HG03378 (cell line): ENCODE results near the gene KCNMB4.
"Not testable (repeated sequence)": the region's sequence is repeated elsewhere in the genome, so short reads cannot be mapped to it uniquely, and the experiment has no call there.

Source experiments
- ATAC-seq: cut with Tn5 transposase; IDR thresholded peaks from one replicate; pipeline ENCODE4 v1.9.1; 2021; ENCODE audit warnings: mild to moderate bottlenecking, moderate library complexity; ENCODE audit not compliant: unreplicated experiment

Gene KCNMB4

DNA sequence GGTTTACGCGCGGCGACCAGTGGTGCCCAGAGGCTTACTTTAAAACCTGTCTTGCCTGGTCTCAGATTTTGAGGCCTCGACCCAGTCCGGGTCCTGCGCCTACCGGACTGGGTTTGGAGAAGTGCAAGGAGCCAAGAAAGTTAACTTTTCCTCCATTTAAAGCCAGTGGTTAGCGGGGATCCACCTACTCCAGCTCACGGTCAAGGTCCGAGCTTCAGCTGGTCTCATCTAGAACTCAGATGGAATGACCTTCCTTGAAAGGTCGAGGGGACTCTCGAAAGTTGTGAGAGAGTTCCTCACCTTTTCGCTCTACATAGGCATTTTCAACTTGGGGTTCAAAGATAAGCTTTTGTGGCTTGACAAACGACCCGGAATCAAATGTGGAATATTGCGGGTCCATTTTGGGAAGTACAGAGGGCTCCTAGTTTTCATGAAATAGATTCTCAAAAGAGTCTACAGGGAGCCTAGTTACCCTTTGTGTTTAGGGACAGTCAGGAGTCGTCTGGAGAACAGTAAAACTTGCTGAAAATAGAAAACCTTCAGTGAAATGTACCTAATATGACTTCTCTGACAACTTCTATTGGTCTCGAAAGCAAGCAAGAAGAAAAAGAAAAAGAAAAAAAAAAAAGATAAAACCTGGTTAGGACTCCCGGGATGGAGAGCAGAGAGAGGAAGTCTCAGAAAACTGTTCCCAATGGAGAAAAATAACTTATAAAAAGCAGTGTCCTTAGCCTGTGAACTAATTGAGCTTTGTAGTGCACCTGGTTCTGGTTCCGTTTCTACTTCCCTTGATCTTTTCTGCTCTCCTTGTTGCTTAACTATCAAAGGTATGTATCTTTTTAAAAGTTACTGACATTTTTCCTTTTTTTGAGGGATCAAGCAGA lies 1.4 kb downstream of the KCNMB4 start:
- peak; percentile 0 for ATAC-seq

GRCh38 chr12:70372881-70373280 lies 6.8 kb downstream of the KCNMB4 start:
- no peak for ATAC-seq

GRCh38 chr12:70379846-70380245 lies 13.8 kb downstream of the KCNMB4 start:
- no peak for ATAC-seq

GRCh38 chr12:70383484-70383883 lies 17.4 kb downstream of the KCNMB4 start:
- ATAC-seq, result no peak

GRCh38 chr12:70383886-70384285 lies 17.8 kb downstream of the KCNMB4 start:
- ATAC-seq, result no peak

DNA sequence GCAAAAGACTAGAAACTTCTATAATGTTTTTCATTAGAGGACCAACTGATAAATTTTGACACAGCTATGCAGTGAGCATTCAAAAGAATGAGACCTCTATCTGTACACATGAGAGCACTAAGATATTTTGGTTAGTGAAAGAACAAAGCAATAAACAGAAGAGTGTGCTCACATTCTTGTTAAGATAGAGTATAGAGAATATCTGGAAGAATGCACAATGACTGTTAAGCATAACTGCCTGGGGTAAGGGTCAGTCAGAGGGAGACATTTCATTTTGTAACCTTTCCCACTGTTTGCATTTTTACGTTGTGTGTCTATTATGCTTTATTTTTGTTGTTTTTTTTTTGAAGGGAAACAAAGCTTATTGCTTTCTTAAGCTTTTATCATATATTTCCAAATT lies 20.7 kb downstream of the KCNMB4 start:
- no peak for ATAC-seq

DNA sequence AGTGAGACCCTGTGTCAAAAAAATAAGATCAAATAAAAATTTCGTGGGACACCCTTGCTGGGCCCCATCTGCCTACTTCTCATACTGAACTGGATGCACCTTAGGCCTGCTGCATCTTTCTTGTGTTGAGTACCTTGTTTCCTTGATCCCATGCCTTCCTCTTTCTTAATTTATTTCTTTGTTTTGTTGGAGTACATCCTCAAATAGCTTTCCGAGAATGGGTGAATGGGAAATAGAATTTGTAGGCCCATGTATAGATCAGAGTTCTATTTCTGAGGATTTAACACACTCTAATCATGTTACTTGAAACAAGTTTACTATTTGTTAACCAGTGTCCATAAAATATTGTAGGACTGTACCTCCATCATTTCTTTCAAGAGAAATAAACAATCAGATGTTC lies 23.6 kb downstream of the KCNMB4 start:
- ATAC-seq, result no peak

DNA sequence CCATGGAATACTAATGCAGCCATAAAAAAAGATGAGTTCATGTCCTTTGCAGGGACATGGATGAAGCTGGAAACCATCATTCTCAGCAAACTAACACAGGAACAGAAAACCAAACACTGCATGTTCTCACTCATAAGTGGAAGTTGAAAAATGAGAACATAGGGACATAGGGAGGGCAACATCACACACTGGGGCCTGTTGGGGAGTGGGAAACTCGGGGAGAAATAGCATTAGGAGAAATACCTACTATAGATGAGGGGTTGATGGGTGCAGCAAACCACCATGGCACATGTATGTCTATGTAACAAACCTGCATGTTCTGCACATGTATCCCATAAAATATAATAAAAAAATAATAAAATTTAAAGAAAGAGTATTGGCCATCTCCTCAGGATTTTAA lies 26.5 kb downstream of the KCNMB4 start:
- not testable (repeated sequence) for ATAC-seq

- no peak for ATAC-seq
Measured at GRCh38 chr12:70393787-70394499, 27.9 kb downstream of the KCNMB4 start.

GRCh38 chr12:70398002-70398401 lies 31.9 kb downstream of the KCNMB4 start:
- ATAC-seq, result no peak

- no peak for ATAC-seq
Measured at GRCh38 chr12:70398862-70399261, 32.8 kb downstream of the KCNMB4 start.

DNA sequence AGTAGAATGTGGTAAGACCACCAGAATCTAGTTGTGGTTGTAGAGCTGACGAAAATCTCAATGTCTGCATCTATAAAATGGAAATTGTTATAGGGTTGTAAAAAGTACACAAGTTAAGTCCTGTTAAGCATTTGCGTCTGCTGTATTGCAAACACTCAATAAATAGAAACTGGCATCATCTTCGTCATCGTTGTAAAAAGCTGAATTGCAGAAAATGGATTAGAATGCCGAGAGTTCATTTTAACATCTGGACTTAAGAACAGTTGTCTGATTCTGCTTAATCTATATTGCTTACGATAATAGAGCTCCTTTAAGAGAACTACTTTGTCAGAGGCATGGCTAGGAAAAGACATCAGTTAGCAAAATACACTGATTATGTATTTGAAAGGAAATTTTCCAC lies 33.2 kb downstream of the KCNMB4 start:
- ATAC-seq, result no peak

- ATAC-seq, result no peak
Measured at GRCh38 chr12:70400124-70400523, 34.0 kb downstream of the KCNMB4 start.

DNA sequence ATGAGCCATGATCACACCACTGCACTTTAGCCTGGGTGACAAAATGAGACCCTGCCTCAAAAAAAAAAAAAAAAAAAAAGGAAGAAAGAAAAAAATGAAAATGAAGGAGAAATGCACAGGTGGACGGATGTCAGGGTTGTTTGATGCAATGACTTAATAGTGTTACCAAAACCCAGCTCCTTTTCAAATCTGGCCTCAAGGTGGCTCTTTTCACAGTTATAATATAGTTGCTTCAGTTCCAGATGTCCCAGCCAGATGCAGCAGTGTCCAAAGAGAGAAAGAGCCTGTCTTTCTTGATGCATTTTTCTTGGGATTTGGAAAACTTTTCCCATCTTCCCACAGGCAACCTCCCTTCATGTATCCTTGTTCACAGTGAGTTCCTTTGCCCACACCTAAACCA lies 36.5 kb downstream of the KCNMB4 start:
- no peak for ATAC-seq

DNA sequence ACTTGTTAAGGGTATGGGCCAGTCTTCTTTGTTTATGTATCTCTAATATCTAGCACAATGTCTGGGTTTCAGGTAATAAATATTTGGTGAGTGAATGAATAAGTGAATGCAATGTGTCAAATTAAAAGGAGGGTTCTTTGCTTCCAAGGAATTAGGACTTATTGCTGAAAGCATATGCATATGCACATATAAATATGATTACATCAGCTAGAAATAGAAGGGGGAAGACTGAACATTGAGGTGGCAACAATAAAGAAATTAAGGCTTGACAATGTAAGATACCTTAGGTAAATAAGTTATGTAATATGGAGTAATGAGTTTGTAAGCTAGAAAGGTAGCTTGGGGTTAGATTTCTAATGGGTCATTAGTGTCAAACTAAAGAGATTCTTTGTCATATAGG lies 37.7 kb downstream of the KCNMB4 start:
- no peak for ATAC-seq

- no peak for ATAC-seq
Measured at GRCh38 chr12:70408004-70408790, 42.1 kb downstream of the KCNMB4 start.

- peak; percentile 69 for ATAC-seq
Measured at GRCh38 chr12:70415987-70416386, 49.9 kb downstream of the KCNMB4 start.

- no peak for ATAC-seq
Measured at GRCh38 chr12:70417121-70417520, 51.0 kb downstream of the KCNMB4 start.

DNA sequence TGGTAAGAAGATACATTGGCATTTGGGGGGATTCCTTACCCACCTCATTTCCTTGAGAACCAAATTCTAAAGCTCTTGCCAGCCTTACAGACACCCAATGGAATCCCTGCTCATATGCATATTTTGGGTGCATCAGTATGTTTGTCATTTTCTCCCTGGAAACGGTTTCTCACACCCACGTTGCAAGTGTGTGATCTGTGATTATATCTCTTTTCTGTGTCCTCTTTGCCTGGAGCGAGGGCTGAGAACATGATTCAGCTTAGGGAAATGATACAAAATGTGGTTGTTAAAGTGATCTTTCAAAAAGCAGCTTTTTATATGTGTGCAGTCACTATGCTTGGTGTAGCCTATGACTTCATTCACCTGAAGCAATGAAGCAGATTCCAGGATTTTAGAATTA lies 52.0 kb downstream of the KCNMB4 start:
- no peak for ATAC-seq

DNA sequence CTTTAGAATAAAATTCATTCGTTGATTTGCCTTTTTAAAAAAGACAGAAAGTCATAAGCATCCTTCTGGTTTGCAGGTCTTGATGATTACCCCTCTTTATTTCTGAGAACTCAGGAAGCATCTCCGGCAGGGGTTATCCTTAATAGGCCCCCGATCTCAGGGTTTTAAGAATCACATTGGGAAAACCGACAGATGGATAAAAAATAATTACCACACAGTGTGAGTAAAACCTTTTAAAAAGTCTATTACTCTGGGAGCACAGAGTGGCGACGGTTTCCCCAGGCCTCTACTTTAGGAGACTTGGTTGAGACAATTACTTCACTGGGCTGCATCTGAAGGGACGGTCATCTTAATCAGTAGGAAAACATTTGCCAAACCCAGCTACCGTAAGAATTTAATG lies 56.5 kb downstream of the KCNMB4 start:
- ATAC-seq, result no peak

- no peak for ATAC-seq
Measured at GRCh38 chr12:70426620-70427019, 60.5 kb downstream of the KCNMB4 start.
